GM19372 (cell line): ENCODE measurements around the gene FBXO2.

Source experiments
- ATAC-seq: cut with Tn5 transposase; IDR thresholded peaks from one replicate; pipeline ENCODE4 v1.9.1; 2021; ENCODE audit warnings: mild to moderate bottlenecking, low read depth, moderate library complexity; ENCODE audit not compliant: unreplicated experiment

FBXO2 gene

GRCh38 chr1:11602424-11602823 lies 51.8 kb downstream of the FBXO2 start:
- ATAC-seq: no peak

DNA sequence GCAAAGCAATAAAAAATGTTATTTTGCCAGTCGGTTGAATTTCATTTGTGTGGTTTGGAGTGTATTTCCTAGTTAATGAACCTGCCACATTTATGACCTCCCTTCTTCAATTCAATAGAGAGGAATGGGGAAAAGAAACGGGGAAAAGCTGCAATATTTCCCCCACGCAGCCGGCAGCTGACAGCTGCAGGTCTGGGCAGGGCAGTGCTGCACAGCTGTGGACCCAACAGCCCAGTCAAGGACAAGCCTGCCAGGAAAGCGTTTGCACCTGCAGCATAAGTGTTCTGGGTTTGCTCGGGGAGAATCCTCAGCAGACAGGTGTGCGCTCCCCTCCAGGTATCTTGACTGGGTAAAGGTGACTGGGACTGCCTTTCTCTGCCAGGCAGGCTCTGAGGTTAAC lies 53.4 kb downstream of the FBXO2 start:
- no peak for ATAC-seq

- no peak for ATAC-seq
These were observed 54.2 kb downstream of the FBXO2 start for GRCh38 chr1:11599891-11600576.

- ATAC-seq: no peak
These were observed 55.8 kb downstream of the FBXO2 start for GRCh38 chr1:11598461-11598860.
